Measurements from ENCODE around the gene CPSF3. TPM values are rescaled to one million over a fixed set of nuclear protein-coding genes. Genes with fewer than 3 reads are reported as not detected.

The CPSF3 gene
- total and polyA plus RNA-seq, 2 of the 8 experiments (the other 6 are each of a cell fraction or from before 2014, with no cell fraction given): 44.5 to 93.3 TPM

DNA sequence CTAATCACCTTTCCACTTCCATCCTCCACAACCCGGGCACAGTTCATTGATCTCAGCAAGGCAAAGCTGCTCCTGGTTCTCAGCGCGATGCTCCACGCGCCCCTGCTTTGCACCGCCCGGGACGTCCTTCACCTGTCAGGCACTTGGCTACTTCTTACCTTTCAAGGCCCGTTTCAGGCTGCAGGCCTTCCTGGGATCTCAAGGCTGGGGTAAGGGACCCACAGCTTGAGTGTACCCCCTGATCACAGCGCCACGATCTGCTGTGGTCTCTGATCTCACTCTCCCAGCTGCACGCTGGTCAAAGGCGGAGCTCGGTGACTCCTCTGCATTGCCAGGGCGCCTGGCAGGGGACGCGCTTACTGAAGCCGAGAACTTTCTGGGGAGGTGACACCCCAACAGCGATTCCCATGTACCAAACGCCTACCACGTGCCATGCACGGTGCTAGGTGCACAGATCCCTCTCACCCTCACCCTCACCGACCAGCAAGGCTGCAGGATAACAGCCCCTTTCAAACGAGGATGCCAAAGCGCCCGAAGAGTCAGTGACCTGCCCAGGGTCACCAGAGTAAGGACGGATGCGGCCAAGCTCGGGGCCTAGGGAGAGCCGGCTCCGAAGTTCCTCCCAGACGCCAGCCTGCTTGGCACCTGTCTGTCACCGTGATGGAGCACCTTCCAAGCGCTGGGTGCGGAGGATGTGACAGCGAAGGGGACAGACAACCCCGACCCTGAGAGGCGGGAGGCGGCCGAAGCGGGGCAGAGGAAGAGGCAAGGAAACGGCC is 944 bp upstream of the CPSF3 start (continued):
- TF ChIP-seq, protein P1, sequence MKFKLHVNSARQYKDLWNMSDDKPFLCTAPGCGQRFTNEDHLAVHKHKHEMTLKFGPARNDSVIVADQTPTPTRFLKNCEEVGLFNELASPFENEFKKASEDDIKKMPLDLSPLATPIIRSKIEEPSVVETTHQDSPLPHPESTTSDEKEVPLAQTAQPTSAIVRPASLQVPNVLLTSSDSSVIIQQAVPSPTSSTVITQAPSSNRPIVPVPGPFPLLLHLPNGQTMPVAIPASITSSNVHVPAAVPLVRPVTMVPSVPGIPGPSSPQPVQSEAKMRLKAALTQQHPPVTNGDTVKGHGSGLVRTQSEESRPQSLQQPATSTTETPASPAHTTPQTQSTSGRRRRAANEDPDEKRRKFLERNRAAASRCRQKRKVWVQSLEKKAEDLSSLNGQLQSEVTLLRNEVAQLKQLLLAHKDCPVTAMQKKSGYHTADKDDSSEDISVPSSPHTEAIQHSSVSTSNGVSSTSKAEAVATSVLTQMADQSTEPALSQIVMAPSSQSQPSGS (IDR thresholded peaks at IDR 0.05; ENCODE audit: low read length): no peak
- no peak for TF ChIP-seq SRF (IDR thresholded peaks at IDR 0.05; ENCODE audit: low read depth, low read length)
- no peak for TF ChIP-seq TBP (IDR thresholded peaks at IDR 0.05; ENCODE audit: low read depth, low read length)
- no peak for TF ChIP-seq BRCA1 (IDR thresholded peaks at IDR 0.05; ENCODE audit: low read depth, low read length)
- TF ChIP-seq CTBP2 (IDR thresholded peaks at IDR 0.05; ENCODE audit: borderline replicate concordance, insufficient read depth, insufficient read length, low read length): peak; percentile 82
- TF ChIP-seq, protein P2, sequence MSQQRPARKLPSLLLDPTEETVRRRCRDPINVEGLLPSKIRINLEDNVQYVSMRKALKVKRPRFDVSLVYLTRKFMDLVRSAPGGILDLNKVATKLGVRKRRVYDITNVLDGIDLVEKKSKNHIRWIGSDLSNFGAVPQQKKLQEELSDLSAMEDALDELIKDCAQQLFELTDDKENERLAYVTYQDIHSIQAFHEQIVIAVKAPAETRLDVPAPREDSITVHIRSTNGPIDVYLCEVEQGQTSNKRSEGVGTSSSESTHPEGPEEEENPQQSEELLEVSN (IDR thresholded peaks at IDR 0.05): peak; percentile 81
- no peak for TF ChIP-seq TCF12 (IDR thresholded peaks at IDR 0.05; ENCODE audit: low read depth, low read length)
- TF ChIP-seq YY1 (IDR thresholded peaks at IDR 0.05; ENCODE audit: low read depth, low read length): no peak
- peak; percentile 24; the same call in 1 of the 2 replicates for TF ChIP-seq RBBP5 (IDR thresholded peaks at IDR 0.05; ENCODE audit: borderline replicate concordance, low read depth, low read length)
- TF ChIP-seq SUZ12 (IDR thresholded peaks at IDR 0.05; ENCODE audit: low read length): no peak
- no peak for TF ChIP-seq CHD2 (IDR thresholded peaks at IDR 0.05; ENCODE audit: low read length)
- no peak for TF ChIP-seq TAF7 (optimal IDR thresholded peaks at IDR 0.05; ENCODE audit: borderline replicate concordance, low read depth, low read length)
- no peak for TF ChIP-seq CBX8 (IDR thresholded peaks at IDR 0.05; ENCODE audit: borderline replicate concordance, low read depth, low read length)
